Fibroblast of lung (primary cell): ENCODE measurements around the gene YIPF4. TPM values are rescaled to one million over a fixed set of nuclear protein-coding genes. Genes with fewer than 3 reads are reported as not detected.

ENCODE experiments used
- DNase-seq, 2 donors: peaks; one replicate each; pipeline versions ENCODE4 v3.0.0 to v3.0.0-alpha.2; 2010; ENCODE audit warnings: low read depth in 2 of 2
- H2AFZ ChIP-seq: 2 replicates; pipeline ENCODE4 v1.5.1; 2012; ENCODE audit warnings: low read length, control low read depth, inconsistent platforms
- H3K27ac ChIP-seq: 2 replicates; pipeline ENCODE4 v1.5.1; 2011; ENCODE audit warnings: low read length, control low read depth; ENCODE audit not compliant: insufficient read depth
- H3K27me3 ChIP-seq: 2 replicates; pipeline ENCODE4 v1.5.1; 2011; ENCODE audit warnings: mild to moderate bottlenecking, low read length; ENCODE audit not compliant: control insufficient read depth, insufficient read depth
- H3K36me3 ChIP-seq: 2 replicates; pipeline ENCODE4 v1.5.1; 2011; ENCODE audit warnings: low read length; ENCODE audit not compliant: control insufficient read depth, insufficient read depth
- H3K4me1 ChIP-seq: 2 replicates; pipeline ENCODE4 v1.5.1; 2011; ENCODE audit warnings: low read length; ENCODE audit not compliant: control insufficient read depth, insufficient read depth; ENCODE audit errors: extremely low read depth
- H3K4me2 ChIP-seq: 2 replicates; pipeline ENCODE4 v1.5.1; 2011; ENCODE audit warnings: low read length, control low read depth; ENCODE audit not compliant: insufficient read depth; ENCODE audit errors: extremely low read depth
- H3K4me3 ChIP-seq, 4 experiments: fragments of 200-600 bp in 1 of 4; sonication (generic) in 1 of 4; replicated peaks in 1 of 4; 2 replicates each; pipeline ENCODE4 v1.5.1; 2011 to 2016; ENCODE audit warnings: low read length in 4 of 4, low read depth in 3 of 4, mild to moderate bottlenecking in 3 of 4, control low read depth in 2 of 4, inconsistent platforms in 1 of 4, mixed read lengths in 1 of 4; ENCODE audit not compliant: insufficient read depth in 1 of 4; ENCODE audit errors: control extremely low read depth in 1 of 4
- H3K79me2 ChIP-seq: 2 replicates; pipeline ENCODE4 v1.5.1; 2012; ENCODE audit warnings: mild to moderate bottlenecking, low read length, inconsistent platforms; ENCODE audit not compliant: control insufficient read depth, insufficient read depth
- H3K9ac ChIP-seq: 2 replicates; pipeline ENCODE4 v1.5.1; 2011; ENCODE audit warnings: mild to moderate bottlenecking, low read length, control low read depth; ENCODE audit not compliant: insufficient read depth
- H3K9me3 ChIP-seq: 2 replicates; pipeline ENCODE4 v1.5.1; 2012; ENCODE audit warnings: low read depth, low read length; ENCODE audit not compliant: control insufficient read depth, insufficient read depth
- H4K20me1 ChIP-seq: 2 replicates; pipeline ENCODE4 v1.5.1; 2011; ENCODE audit warnings: low read length; ENCODE audit not compliant: control insufficient read depth, insufficient read depth; ENCODE audit errors: extremely low read depth
- EZH2 ChIP-seq: IDR thresholded peaks from 2 replicates; pipeline ENCODE4 v1.5.1; 2012; ENCODE audit warnings: low read length, control low read depth, mild to moderate bottlenecking; ENCODE audit errors: missing control alignments
- polyA plus RNA-seq, 2 donors: library from polyadenylated mRNA; depleted of rRNA in 1 of 2; stranded (reverse) in 1 of 2; unstranded in 1 of 2; fragments of >200 nt; gene quantifications; 2 replicates each; pipeline ENCODE4 v1.2.1, GENCODE V29; 2011 to 2012; ENCODE audit warnings: missing spikeins in 1 of 2
- total RNA-seq: library from RNA; depleted of rRNA; stranded (reverse); fragments of >200 nt; gene quantifications from 2 replicates; pipeline ENCODE4 v1.2.1, GENCODE V29; 2014
- TF ChIP-seq, protein P1 (sequence below), 2 donors: IDR thresholded peaks in 1 of 2; conservative IDR thresholded peaks in 1 of 2; 1 replicate in 1 of 2; 2 replicates in 1 of 2; pipeline ENCODE4 v1.5.1; 2011 to 2012; ENCODE audit warnings: low read length in 2 of 2, control low read depth in 1 of 2, inconsistent platforms in 1 of 2, low read depth in 1 of 2, mild to moderate bottlenecking in 1 of 2

The YIPF4 gene
- total and polyA plus RNA-seq, 2 donors (not counting 1 experiment from before 2014, with no cell fraction given): 17.2 to 23.3 TPM

DNA sequence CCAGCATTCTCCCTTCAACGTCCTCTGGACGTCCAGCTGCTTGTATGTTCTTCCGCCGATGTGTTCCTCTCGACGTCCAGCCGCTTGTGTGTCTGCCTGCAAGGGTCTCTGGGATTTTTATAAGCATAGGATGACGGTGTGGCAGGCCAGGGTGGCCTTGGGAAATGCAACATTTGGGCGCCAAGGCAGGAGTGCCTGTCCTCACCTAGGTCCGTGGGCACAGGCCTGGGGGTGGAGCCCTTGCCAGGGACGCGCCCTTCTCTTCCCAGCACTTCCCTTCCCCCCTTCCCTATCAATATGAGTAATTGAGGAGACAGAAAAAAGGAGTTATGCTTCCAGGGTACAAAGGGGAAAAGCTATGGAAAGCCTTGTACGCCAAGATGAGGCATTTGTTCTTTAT is 19.5 kb upstream of the YIPF4 start:
- Histone ChIP-seq H3K79me2 (no peaks in the 10 kb centered on the region), H3K9ac (no peak overlapping the region), H3K4me2 (no peak overlapping the region), H4K20me1 (no peaks in the 10 kb centered on the region), H2AFZ (no peak overlapping the region), H3K36me3 (no peaks in the 10 kb centered on the region), H3K27me3 (no peaks in the 10 kb centered on the region), H3K4me3 (no peak overlapping the region), H3K9me3 (no peaks in the 10 kb centered on the region), H3K27ac (no peak overlapping the region), H3K4me1 (no peaks in the 10 kb centered on the region)
- TF ChIP-seq, protein P1, sequence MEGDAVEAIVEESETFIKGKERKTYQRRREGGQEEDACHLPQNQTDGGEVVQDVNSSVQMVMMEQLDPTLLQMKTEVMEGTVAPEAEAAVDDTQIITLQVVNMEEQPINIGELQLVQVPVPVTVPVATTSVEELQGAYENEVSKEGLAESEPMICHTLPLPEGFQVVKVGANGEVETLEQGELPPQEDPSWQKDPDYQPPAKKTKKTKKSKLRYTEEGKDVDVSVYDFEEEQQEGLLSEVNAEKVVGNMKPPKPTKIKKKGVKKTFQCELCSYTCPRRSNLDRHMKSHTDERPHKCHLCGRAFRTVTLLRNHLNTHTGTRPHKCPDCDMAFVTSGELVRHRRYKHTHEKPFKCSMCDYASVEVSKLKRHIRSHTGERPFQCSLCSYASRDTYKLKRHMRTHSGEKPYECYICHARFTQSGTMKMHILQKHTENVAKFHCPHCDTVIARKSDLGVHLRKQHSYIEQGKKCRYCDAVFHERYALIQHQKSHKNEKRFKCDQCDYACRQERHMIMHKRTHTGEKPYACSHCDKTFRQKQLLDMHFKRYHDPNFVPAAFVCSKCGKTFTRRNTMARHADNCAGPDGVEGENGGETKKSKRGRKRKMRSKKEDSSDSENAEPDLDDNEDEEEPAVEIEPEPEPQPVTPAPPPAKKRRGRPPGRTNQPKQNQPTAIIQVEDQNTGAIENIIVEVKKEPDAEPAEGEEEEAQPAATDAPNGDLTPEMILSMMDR (conservative IDR thresholded peaks at IDR 0.05 in 1 of 2, IDR thresholded peaks at IDR 0.05 in 1 of 2; ENCODE audit: low read depth in 1 of 2, low read length in 2 of 2): no peak
- no peak for TF ChIP-seq EZH2
- DNase-seq: no peak

DNA sequence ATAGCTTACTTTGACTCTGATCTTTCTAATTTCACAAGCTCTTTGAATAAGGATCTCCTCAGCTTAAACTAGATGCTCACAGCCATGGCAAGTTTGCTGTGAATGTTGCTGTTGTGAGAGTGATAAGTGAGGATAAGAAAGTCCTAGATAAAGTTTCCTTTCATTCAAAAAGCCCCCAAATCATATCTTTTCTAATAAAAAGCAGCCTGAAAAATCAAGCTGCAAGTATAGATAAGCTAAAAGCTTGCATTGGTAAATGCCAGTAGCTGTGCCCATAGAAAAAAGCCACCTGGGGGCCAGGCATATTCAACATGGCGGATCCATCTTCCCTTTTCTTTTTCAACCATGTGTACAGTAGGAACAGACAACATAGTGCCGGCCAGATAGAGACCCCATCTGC is 17.3 kb upstream of the YIPF4 start:
- Histone ChIP-seq H3K79me2 (no peaks in the 10 kb centered on the region), H2AFZ (no peak overlapping the region)
- TF ChIP-seq EZH2: no peak
- TF ChIP-seq, protein P1 (conservative IDR thresholded peaks at IDR 0.05 in 1 of 2, IDR thresholded peaks at IDR 0.05 in 1 of 2; ENCODE audit: low read depth in 1 of 2, low read length in 2 of 2): no peak

DNA sequence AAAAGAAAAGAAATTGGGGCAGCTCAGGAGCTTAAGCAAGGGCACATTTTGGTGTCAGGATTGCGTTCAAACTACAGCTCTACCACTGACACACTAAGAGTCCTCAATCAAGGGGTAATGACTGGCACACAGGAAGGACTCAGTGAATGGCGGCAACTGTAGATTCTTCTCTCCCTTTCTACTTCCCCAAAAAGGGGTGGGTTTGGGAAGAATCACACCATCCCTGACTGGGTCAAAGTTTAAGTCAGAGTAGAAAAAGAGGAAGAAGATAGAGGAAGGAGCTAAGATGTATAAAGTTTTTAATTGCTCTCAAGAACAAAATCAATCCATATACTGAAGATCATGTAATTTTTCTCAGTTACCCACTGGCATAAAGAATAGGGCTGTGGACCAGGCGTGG is 15.6 kb upstream of the YIPF4 start:
- H3K4me1 ChIP-seq: no peaks in the 10 kb centered on the region
- no peaks in the 10 kb centered on the region for H3K36me3 ChIP-seq
- no peak overlapping the region for H3K4me2 ChIP-seq
- H2AFZ ChIP-seq: no peak overlapping the region
- H3K27ac ChIP-seq: no peak overlapping the region
- no peak for TF ChIP-seq EZH2
- TF ChIP-seq, protein P1 (conservative IDR thresholded peaks at IDR 0.05 in 1 of 2, IDR thresholded peaks at IDR 0.05 in 1 of 2; ENCODE audit: low read depth in 1 of 2, low read length in 2 of 2): no peak
- H3K79me2 ChIP-seq: no peaks in the 10 kb centered on the region
- no peaks in the 10 kb centered on the region for H3K9me3 ChIP-seq
- H4K20me1 ChIP-seq: no peaks in the 10 kb centered on the region
- H3K4me3 ChIP-seq: no peak overlapping the region
- DNase-seq: no peak
- H3K9ac ChIP-seq: no peak overlapping the region
- H3K27me3 ChIP-seq: peaks cover 5% of the 10 kb centered on the region

More for the DNA sequence above, 17.3 kb upstream of the YIPF4 start:
- no peaks in the 10 kb centered on the region for H3K4me1 ChIP-seq
- no peak overlapping the region for H3K4me3 ChIP-seq
- H3K27me3 ChIP-seq: peaks cover 5% of the 10 kb centered on the region
- H3K36me3 ChIP-seq: no peaks in the 10 kb centered on the region
- H3K27ac ChIP-seq: no peak overlapping the region
- no peak overlapping the region for H3K4me2 ChIP-seq
- H3K9ac ChIP-seq: no peak overlapping the region
- no peaks in the 10 kb centered on the region for H3K9me3 ChIP-seq
- no peaks in the 10 kb centered on the region for H4K20me1 ChIP-seq
- DNase-seq: no peak
